Astrocyte of the cerebellum (primary cell): ENCODE measurements around the gene TFCP2L1.

Source experiments
- DNase-seq: peaks from one replicate; pipeline ENCODE4 v3.0.0-alpha.2; 2011; ENCODE audit warnings: low read depth
- H3K4me3 ChIP-seq: 2 replicates; pipeline ENCODE4 v1.5.1; 2011; ENCODE audit warnings: mild to moderate bottlenecking, low read depth, low read length, moderate library complexity
- in situ Hi-C: cut with HindIII; loops from 2 replicates; pipeline ENCODE4 v1.10.0; 2017; ENCODE audit warnings: low sequenced_read_pairs
- TF ChIP-seq, protein P1 (sequence below): IDR thresholded peaks from 2 replicates; pipeline ENCODE4 v1.5.1; 2012; ENCODE audit warnings: low read length, low read depth, moderate library complexity, mild to moderate bottlenecking; ENCODE audit errors: missing control alignments

The TFCP2L1 gene

GRCh38 chr2:121239969-121240368 is 45.0 kb downstream of the TFCP2L1 start:
- in situ Hi-C loops = loop anchor here (5.0 kb wide), 1 partner anchor 78 kb away; no protein-coding TSS in a partner anchor
- TF ChIP-seq, protein P1, sequence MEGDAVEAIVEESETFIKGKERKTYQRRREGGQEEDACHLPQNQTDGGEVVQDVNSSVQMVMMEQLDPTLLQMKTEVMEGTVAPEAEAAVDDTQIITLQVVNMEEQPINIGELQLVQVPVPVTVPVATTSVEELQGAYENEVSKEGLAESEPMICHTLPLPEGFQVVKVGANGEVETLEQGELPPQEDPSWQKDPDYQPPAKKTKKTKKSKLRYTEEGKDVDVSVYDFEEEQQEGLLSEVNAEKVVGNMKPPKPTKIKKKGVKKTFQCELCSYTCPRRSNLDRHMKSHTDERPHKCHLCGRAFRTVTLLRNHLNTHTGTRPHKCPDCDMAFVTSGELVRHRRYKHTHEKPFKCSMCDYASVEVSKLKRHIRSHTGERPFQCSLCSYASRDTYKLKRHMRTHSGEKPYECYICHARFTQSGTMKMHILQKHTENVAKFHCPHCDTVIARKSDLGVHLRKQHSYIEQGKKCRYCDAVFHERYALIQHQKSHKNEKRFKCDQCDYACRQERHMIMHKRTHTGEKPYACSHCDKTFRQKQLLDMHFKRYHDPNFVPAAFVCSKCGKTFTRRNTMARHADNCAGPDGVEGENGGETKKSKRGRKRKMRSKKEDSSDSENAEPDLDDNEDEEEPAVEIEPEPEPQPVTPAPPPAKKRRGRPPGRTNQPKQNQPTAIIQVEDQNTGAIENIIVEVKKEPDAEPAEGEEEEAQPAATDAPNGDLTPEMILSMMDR = no peak
- DNase-seq = no peak
- H3K4me3 ChIP-seq = no peak overlapping the region

DNA sequence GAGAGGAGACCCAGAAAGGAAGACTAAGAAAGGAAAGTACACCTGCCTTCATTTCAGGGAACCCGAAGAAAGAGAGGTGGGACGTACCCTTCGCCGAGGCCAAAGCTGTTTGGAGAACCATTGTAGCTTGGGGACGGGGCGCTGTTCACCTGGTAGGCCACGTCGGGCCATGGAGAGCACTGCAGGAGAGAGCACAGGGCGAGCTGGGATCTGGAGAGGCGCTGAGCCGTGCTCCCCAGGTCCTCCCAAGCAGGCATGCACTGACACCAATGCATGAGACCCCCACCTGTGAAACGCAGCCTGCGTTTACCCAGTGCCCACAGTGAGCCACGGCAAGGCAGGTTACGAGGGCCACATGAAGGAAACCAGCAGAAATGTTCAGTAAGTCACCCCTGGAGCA is 45.5 kb downstream of the TFCP2L1 start:
- DNase-seq = no peak
- no peak overlapping the region for H3K4me3 ChIP-seq
- in situ Hi-C loops = loop anchor here (5.0 kb wide), 1 partner anchor 77 kb away; no protein-coding TSS in a partner anchor
- TF ChIP-seq, protein P1 = no peak

DNA sequence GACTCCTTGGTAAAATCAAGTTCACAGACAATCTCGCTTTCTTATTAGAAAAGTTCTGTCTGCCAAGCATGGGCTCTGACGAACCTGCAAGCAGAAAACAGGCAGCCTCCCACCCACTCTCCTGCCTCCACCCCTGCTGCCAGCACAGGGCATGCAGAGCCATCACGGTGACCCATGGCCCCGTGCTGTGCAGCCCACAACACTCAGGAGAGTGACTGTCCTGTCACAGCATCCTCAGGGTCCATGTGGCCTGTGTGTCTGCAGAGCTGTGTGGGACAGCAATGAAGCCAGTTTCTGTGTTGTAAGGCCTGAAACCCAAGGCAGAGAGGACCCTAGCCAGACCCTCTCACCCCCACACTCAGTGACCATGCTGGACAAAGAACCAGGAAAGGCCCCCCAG is 46.2 kb downstream of the TFCP2L1 start:
- TF ChIP-seq, protein P1 = no peak

DNA sequence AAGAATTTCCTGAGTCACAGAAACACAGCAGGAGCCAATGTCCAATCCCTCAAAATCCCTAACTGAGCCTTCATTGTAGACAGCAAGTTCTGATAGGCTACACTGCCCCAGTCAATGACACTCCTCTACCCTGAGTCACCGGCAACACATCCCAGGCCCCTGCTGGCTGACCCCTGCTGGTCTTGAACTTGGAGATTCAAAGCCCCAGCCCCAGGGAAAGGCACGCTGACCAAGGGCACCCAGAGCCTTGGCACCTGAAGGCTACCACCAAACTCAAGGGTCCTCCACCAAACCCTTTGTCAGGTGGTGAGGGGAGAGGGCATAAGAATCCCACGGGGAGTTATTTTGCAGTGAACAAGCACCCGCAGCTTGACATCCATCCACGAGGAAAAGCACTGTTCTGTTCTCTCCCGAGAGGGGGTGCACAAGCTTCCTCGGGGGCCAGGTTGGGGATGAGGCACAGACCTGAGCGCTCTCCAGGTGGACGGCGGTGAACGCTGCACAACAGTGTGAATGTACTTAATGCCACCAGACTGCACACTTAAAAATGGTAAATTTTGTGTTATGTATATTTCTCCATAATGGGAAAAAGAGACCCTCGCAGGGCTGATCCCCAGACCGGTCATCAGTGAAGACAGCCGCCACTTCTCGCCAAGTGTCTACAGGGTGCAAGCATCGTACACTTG is 46.9 kb downstream of the TFCP2L1 start:
- in situ Hi-C loops = loop anchor here (5.0 kb wide), 1 partner anchor 76 kb away; no protein-coding TSS in a partner anchor
- peak; percentile 15 for DNase-seq
- TF ChIP-seq, protein P1 = no peak

More for the DNA sequence above, 46.2 kb downstream of the TFCP2L1 start:
- no peak for DNase-seq
- no peak overlapping the region for H3K4me3 ChIP-seq
- in situ Hi-C loops = loop anchor here (5.0 kb wide), 1 partner anchor 77 kb away; no protein-coding TSS in a partner anchor

DNA sequence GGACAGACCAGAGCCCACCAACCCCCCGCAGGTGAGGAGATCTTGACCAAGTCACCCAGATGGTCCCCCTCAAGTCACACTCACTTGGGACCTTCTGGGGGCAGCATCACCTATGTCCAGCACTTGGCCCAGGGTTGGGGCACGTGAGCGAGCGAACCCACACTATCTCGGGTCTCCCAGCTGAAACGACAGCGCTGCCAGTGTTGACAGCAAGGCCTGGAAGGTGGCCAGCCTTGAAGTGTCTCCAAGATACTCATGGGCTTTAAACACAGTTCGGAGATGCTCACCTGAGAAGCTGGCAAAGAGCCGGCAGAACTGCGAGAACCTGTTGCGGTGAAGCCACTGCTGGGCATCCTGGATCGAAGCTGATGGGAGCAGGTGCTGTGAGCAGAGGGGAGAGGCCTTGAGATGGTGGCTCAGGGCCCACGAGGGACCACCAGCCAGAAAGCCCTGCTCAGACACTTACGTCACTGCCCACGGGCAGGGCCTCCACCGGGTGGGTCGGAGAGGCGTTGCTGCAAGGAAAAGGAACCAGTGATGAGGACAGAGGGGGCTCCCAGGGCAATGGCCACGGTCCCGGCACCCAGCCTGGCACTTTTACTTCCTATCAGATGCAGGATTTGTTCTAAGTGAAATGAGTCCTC is 47.5 kb downstream of the TFCP2L1 start:
- no peak overlapping the region for H3K4me3 ChIP-seq
- TF ChIP-seq, protein P1 = no peak
- in situ Hi-C loops = loop anchor here (5.0 kb wide), 1 partner anchor 75 kb away; no protein-coding TSS in a partner anchor
- no peak for DNase-seq

More for the DNA sequence above, 46.9 kb downstream of the TFCP2L1 start:
- H3K4me3 ChIP-seq = no peak overlapping the region

- in situ Hi-C loops = loop anchor here (5.0 kb wide), 1 partner anchor 74 kb away; no protein-coding TSS in a partner anchor
- H3K4me3 ChIP-seq = no peak overlapping the region
- DNase-seq = no peak
- TF ChIP-seq, protein P1 = no peak
Observed at GRCh38 chr2:121236650-121237180, 48.3 kb downstream of the TFCP2L1 start.
